Fibroblast of lung (primary cell): ENCODE results near the gene AGAP1.

ENCODE experiments used
- CTCF ChIP-seq, 2 donors: IDR thresholded peaks in 1 of 2; conservative IDR thresholded peaks in 1 of 2; 1 replicate in 1 of 2; 2 replicates in 1 of 2; pipeline ENCODE4 v1.5.1; 2011 to 2012; ENCODE audit warnings: low read length in 2 of 2, control low read depth in 1 of 2, inconsistent platforms in 1 of 2, low read depth in 1 of 2, mild to moderate bottlenecking in 1 of 2
- EZH2 ChIP-seq: IDR thresholded peaks from 2 replicates; pipeline ENCODE4 v1.5.1; 2012; ENCODE audit warnings: low read length, control low read depth, mild to moderate bottlenecking; ENCODE audit errors: missing control alignments

GRCh38 chr2:235968616-235969324, 474.9 kb downstream of the AGAP1 start:
- TF ChIP-seq CTCF (conservative IDR thresholded peaks at IDR 0.05 in 1 of 2, IDR thresholded peaks at IDR 0.05 in 1 of 2; ENCODE audit: low read depth in 1 of 2, low read length in 2 of 2): no peak
- TF ChIP-seq EZH2: no peak
